ENCODE data around the gene EEF1A2. TPM values are rescaled to one million over a fixed set of nuclear protein-coding genes. Genes with fewer than 3 reads are reported as not detected.

The EEF1A2 gene
- total and polyA plus RNA-seq, 2 experiments from 2014 or later, result 1.3 to 37.1 TPM

DNA sequence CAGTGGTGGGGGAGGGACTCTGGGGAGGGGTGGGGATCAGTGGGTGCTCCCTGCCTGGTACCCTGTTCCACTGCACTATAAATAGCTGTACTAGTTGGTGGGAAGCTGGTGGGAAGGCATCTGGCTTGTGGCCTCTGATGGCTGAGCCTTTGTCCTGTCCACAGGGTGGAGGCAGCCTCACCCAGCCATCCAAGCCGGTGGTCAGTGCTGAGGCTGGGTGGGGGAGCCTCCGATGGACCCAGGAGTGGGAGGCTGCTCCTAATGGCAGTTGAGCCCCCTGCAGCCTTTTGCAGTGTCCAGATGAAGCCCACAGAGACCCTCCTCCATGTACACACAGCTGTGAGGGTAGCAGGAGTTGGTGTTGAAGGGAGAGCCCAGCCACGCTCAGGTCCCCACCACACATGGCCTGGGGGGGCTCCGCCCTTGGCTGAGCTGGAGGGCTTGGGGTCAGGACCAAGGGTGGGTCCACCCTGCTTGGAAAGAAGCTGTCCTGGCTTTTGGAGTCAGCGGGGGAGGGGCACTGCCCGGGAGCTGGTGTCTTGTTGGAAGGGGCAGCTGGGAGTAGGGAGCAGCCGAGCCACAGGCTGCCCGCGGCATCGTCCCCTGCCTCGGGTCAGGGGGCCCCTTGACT is 24.2 kb upstream of the EEF1A2 start:
- H3K9me3 Mint-ChIP-seq, result peaks cover 28% of the 10 kb centered on the region
- H3K4me1 ChIP-seq (ENCODE audit: insufficient read depth), result peaks cover 12% of the 10 kb centered on the region; the same call in 1 of the 2 replicates
- peaks cover 11% of the 10 kb centered on the region for H3K4me1 Mint-ChIP-seq
- H3K36me3 ChIP-seq (ENCODE audit: insufficient read depth), result no peaks in the 10 kb centered on the region
- no peaks in the 10 kb centered on the region for H3K27me3 ChIP-seq (ENCODE audit: insufficient read depth)
- peak overlapping the region; percentile 52; the same call in 1 of the 3 replicates for H3K4me3 Mint-ChIP-seq
- TF ChIP-seq, protein P1, sequence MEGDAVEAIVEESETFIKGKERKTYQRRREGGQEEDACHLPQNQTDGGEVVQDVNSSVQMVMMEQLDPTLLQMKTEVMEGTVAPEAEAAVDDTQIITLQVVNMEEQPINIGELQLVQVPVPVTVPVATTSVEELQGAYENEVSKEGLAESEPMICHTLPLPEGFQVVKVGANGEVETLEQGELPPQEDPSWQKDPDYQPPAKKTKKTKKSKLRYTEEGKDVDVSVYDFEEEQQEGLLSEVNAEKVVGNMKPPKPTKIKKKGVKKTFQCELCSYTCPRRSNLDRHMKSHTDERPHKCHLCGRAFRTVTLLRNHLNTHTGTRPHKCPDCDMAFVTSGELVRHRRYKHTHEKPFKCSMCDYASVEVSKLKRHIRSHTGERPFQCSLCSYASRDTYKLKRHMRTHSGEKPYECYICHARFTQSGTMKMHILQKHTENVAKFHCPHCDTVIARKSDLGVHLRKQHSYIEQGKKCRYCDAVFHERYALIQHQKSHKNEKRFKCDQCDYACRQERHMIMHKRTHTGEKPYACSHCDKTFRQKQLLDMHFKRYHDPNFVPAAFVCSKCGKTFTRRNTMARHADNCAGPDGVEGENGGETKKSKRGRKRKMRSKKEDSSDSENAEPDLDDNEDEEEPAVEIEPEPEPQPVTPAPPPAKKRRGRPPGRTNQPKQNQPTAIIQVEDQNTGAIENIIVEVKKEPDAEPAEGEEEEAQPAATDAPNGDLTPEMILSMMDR (conservative IDR thresholded peaks at IDR 0.05; ENCODE audit: low read depth in 2 of 2), result no peak
- TF ChIP-seq ZNF331 (CRISPR knock-in tag; IDR thresholded peaks at IDR 0.05; ENCODE audit: low read depth), result no peak
- TF ChIP-seq, protein P2, sequence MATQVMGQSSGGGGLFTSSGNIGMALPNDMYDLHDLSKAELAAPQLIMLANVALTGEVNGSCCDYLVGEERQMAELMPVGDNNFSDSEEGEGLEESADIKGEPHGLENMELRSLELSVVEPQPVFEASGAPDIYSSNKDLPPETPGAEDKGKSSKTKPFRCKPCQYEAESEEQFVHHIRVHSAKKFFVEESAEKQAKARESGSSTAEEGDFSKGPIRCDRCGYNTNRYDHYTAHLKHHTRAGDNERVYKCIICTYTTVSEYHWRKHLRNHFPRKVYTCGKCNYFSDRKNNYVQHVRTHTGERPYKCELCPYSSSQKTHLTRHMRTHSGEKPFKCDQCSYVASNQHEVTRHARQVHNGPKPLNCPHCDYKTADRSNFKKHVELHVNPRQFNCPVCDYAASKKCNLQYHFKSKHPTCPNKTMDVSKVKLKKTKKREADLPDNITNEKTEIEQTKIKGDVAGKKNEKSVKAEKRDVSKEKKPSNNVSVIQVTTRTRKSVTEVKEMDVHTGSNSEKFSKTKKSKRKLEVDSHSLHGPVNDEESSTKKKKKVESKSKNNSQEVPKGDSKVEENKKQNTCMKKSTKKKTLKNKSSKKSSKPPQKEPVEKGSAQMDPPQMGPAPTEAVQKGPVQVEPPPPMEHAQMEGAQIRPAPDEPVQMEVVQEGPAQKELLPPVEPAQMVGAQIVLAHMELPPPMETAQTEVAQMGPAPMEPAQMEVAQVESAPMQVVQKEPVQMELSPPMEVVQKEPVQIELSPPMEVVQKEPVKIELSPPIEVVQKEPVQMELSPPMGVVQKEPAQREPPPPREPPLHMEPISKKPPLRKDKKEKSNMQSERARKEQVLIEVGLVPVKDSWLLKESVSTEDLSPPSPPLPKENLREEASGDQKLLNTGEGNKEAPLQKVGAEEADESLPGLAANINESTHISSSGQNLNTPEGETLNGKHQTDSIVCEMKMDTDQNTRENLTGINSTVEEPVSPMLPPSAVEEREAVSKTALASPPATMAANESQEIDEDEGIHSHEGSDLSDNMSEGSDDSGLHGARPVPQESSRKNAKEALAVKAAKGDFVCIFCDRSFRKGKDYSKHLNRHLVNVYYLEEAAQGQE (IDR thresholded peaks at IDR 0.05; ENCODE audit: unreplicated experiment), result no peak
- no peak for TF ChIP-seq NANOG (IDR thresholded peaks at IDR 0.05; ENCODE audit: borderline replicate concordance)
- TF ChIP-seq STAT1 (IDR thresholded peaks at IDR 0.05; ENCODE audit: unreplicated experiment), result no peak
- no peak for TF ChIP-seq EZH2phosphoT487 (IDR thresholded peaks at IDR 0.05; ENCODE audit: unreplicated experiment)
- TF ChIP-seq, protein P3, sequence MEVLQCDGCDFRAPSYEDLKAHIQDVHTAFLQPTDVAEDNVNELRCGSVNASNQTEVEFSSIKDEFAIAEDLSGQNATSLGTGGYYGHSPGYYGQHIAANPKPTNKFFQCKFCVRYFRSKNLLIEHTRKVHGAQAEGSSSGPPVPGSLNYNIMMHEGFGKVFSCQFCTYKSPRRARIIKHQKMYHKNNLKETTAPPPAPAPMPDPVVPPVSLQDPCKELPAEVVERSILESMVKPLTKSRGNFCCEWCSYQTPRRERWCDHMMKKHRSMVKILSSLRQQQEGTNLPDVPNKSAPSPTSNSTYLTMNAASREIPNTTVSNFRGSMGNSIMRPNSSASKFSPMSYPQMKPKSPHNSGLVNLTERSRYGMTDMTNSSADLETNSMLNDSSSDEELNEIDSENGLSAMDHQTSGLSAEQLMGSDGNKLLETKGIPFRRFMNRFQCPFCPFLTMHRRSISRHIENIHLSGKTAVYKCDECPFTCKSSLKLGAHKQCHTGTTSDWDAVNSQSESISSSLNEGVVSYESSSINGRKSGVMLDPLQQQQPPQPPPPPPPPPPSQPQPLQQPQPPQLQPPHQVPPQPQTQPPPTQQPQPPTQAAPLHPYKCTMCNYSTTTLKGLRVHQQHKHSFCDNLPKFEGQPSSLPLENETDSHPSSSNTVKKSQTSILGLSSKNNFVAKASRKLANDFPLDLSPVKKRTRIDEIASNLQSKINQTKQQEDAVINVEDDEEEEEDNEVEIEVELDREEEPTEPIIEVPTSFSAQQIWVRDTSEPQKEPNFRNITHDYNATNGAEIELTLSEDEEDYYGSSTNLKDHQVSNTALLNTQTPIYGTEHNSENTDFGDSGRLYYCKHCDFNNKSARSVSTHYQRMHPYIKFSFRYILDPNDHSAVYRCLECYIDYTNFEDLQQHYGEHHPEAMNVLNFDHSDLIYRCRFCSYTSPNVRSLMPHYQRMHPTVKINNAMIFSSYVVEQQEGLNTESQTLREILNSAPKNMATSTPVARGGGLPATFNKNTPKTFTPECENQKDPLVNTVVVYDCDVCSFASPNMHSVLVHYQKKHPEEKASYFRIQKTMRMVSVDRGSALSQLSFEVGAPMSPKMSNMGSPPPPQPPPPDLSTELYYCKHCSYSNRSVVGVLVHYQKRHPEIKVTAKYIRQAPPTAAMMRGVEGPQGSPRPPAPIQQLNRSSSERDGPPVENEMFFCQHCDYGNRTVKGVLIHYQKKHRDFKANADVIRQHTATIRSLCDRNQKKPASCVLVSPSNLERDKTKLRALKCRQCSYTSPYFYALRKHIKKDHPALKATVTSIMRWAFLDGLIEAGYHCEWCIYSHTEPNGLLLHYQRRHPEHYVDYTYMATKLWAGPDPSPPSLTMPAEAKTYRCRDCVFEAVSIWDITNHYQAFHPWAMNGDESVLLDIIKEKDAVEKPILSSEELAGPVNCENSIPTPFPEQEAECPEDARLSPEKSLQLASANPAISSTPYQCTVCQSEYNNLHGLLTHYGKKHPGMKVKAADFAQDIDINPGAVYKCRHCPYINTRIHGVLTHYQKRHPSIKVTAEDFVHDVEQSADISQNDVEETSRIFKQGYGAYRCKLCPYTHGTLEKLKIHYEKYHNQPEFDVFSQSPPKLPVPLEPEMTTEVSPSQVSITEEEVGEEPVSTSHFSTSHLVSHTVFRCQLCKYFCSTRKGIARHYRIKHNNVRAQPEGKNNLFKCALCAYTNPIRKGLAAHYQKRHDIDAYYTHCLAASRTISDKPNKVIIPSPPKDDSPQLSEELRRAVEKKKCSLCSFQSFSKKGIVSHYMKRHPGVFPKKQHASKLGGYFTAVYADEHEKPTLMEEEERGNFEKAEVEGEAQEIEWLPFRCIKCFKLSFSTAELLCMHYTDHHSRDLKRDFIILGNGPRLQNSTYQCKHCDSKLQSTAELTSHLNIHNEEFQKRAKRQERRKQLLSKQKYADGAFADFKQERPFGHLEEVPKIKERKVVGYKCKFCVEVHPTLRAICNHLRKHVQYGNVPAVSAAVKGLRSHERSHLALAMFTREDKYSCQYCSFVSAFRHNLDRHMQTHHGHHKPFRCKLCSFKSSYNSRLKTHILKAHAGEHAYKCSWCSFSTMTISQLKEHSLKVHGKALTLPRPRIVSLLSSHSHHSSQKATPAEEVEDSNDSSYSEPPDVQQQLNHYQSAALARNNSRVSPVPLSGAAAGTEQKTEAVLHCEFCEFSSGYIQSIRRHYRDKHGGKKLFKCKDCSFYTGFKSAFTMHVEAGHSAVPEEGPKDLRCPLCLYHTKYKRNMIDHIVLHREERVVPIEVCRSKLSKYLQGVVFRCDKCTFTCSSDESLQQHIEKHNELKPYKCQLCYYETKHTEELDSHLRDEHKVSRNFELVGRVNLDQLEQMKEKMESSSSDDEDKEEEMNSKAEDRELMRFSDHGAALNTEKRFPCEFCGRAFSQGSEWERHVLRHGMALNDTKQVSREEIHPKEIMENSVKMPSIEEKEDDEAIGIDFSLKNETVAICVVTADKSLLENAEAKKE (CRISPR knock-in tag; IDR thresholded peaks at IDR 0.05), result no peak
- no peak for TF ChIP-seq POLR2AphosphoS5 (IDR thresholded peaks at IDR 0.05; ENCODE audit: low read depth)
- TF ChIP-seq EZH2 (IDR thresholded peaks at IDR 0.05; ENCODE audit: low read depth, unreplicated experiment), result no peak
- no peak for TF ChIP-seq ZNF114 (CRISPR knock-in tag; IDR thresholded peaks at IDR 0.05)
- no peaks in the 10 kb centered on the region for H3K9me2 ChIP-seq (ENCODE audit: insufficient read depth)
- no peak overlapping the region for H3K27ac Mint-ChIP-seq
- peaks cover 13% of the 10 kb centered on the region; the same call in 1 of the 2 replicates for H3F3A ChIP-seq (replicated peaks; ENCODE audit: low read depth)
- H3K4me3 ChIP-seq, result no peak overlapping the region
- H3K36me3 Mint-ChIP-seq (ENCODE audit: low read depth), result peaks cover 38% of the 10 kb centered on the region
- peaks cover 4% of the 10 kb centered on the region; the same call in 1 of the 2 replicates for H3K79me2 ChIP-seq (replicated peaks; ENCODE audit: insufficient read depth)
- ATAC-seq (no peak), DNase-seq (ENCODE audit: low spot score) (no peak)
- H4K20me1 ChIP-seq (replicated peaks; ENCODE audit: insufficient read depth), result peaks cover 2% of the 10 kb centered on the region; the same call in 1 of the 2 replicates
- no peak overlapping the region for H2AFZ ChIP-seq
- no peak overlapping the region for H3K4me2 ChIP-seq
- no peak overlapping the region for H3K27ac ChIP-seq (ENCODE audit: low read depth)
- H3K27me3 Mint-ChIP-seq (ENCODE audit: insufficient read depth, low read depth, poor library complexity), result peaks cover 27% of the 10 kb centered on the region

All from GM23338 (cell line).